ENCODE results near the gene FGF21.

GRCh38 chr19:48756686-48757085 lies 1.4 kb downstream of the FGF21 start:
- no peak for TF ChIP-seq CTCF (conservative IDR thresholded peaks at IDR 0.05 in 1 of 2, IDR thresholded peaks at IDR 0.05 in 1 of 2; ENCODE audit: low read depth in 1 of 2, low read length in 2 of 2)
- no peak for TF ChIP-seq EZH2 (IDR thresholded peaks at IDR 0.05; ENCODE audit: low read length, missing control alignments)
